GM12875 (cell line): ENCODE data around the gene SNAP25.

Experiments used
- H3K4me3 ChIP-seq: one replicate; pipeline ENCODE4 v1.5.1; 2011; ENCODE audit warnings: low read depth, low read length, control low read depth
- CTCF ChIP-seq: IDR thresholded peaks from 2 replicates; pipeline ENCODE4 v1.5.1; 2011; ENCODE audit warnings: low read depth, mild to moderate bottlenecking, control low read depth, inconsistent platforms, low read length, moderate library complexity, borderline replicate concordance; ENCODE audit not compliant: insufficient read depth

Gene SNAP25

GRCh38 chr20:10192171-10192570 lies 26.5 kb upstream of the SNAP25 start:
- no peak overlapping the region for H3K4me3 ChIP-seq
- TF ChIP-seq CTCF, result no peak

GRCh38 chr20:10194166-10194565 lies 24.5 kb upstream of the SNAP25 start:
- TF ChIP-seq CTCF, result no peak
- no peak overlapping the region for H3K4me3 ChIP-seq

GRCh38 chr20:10200330-10200729 lies 18.3 kb upstream of the SNAP25 start:
- no peak overlapping the region for H3K4me3 ChIP-seq
- no peak for TF ChIP-seq CTCF

DNA sequence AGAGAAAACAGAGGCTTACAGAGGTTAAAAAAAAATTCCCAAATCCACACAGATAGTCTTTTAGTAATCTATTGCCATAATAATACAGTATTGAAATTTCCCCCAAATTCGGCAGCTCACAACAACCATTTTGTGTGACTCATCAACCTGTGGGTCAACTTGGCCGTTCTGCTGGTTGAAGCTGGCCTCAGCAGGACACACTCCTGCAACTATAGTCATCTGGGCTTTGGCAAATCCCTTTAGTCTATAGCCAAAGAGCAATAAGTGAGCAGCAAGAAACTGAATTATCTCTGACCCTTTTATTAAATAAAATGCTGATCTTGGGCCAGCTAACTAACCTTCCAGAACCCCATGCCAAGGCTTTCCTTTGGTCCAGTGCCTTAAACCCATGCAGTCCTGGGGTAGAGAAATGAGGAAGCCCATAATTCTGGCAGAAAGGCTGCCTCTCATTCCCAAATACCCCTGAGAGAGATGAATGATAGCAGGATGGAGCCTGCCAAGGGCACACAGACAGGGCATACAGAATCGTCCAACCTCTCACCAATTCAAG lies 17.2 kb upstream of the SNAP25 start:
- H3K4me3 ChIP-seq, result no peak overlapping the region
- no peak for TF ChIP-seq CTCF

GRCh38 chr20:10209091-10209490 lies 9.5 kb upstream of the SNAP25 start:
- no peak overlapping the region for H3K4me3 ChIP-seq
- TF ChIP-seq CTCF, result no peak

DNA sequence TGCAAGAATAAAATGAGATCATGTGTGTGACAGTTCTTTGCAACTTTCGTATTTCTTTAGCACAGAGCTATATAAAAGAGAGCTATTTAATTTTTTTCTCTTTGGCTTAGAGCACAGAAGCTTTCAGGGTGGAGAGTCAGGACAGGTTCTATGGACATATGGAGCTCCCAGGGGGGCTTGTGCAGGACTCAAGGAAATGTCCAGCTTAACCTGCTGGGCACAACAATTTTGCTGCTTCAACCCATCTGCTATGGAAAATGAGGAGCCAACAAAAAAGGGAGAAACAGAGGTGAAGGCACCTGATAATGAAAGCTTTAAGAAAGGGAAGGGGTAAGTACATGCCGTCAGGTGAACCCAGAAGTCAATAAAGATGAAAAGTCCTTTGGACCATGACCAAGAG lies 5.1 kb upstream of the SNAP25 start:
- TF ChIP-seq CTCF, result no peak
- no peak overlapping the region for H3K4me3 ChIP-seq

DNA sequence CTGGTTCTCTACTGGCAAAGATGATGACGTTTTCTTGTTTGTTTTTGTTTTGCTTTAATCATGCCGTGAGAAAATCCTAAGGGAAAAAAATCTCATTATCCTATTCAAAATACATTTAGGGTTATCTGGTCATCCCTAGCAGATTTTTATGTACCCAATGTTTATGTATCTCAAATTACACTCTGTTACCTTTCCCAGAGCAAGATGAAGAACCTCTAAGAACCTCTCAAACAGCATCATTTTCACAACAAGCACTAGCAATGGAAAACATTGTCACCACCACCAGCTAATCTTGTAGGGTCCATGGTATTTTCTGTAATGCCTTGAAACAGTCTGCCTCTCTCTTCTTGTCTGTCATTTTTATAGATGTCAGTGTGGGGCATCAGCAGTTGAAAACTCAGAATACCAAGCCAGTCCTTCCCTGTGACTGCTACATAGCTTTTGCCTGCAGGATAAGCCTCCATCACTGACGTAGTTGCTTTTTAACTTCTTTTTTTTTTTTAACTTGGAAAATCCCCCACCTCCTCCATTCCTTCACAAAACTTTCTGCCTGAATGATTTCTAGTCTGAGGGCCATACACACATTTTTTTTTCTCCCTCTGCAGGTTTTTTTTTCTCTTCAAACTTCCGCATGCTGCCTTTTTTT lies 2.4 kb upstream of the SNAP25 start:
- TF ChIP-seq CTCF, result no peak
- H3K4me3 ChIP-seq, result no peak overlapping the region
